GM23248 (cell line): ENCODE results near the gene OR10V1. TPM values are rescaled to one million over a fixed set of nuclear protein-coding genes. Genes with fewer than 3 reads are reported as not detected.

Source experiments
- DNase-seq: peaks from one replicate; pipeline ENCODE4 v3.0.0-alpha.2; 2015
- H2AFZ ChIP-seq: fragments of 200-600 bp; sonication (generic); 2 replicates; pipeline ENCODE4 v1.6.1; 2016; ENCODE audit warnings: antibody characterized with exemption
- H3F3A ChIP-seq: fragments of 200-600 bp; sonication (generic); 2 replicates; pipeline ENCODE4 v1.6.1; 2016; ENCODE audit warnings: mild to moderate bottlenecking, antibody characterized with exemption, mixed run types; ENCODE audit not compliant: insufficient read depth
- H3K27ac ChIP-seq: fragments of 200-600 bp; sonication (generic); 2 replicates; pipeline ENCODE4 v1.5.1; 2016; ENCODE audit warnings: mild to moderate bottlenecking
- H3K27me3 ChIP-seq: fragments of 200-600 bp; sonication (generic); replicated peaks from 2 replicates; pipeline ENCODE4 v1.6.1; 2016; ENCODE audit warnings: mild to moderate bottlenecking; ENCODE audit not compliant: insufficient read depth
- H3K36me3 ChIP-seq: fragments of 200-600 bp; sonication (generic); 2 replicates; pipeline ENCODE4 v1.6.1; 2016; ENCODE audit warnings: low read depth, mild to moderate bottlenecking
- H3K4me1 ChIP-seq: fragments of 200-600 bp; sonication (generic); 2 replicates; pipeline ENCODE4 v1.6.1; 2016; ENCODE audit warnings: mild to moderate bottlenecking; ENCODE audit not compliant: insufficient read depth
- H3K4me2 ChIP-seq: fragments of 200-600 bp; sonication (generic); one replicate; pipeline ENCODE4 v1.6.1; 2016; ENCODE audit warnings: mild to moderate bottlenecking; ENCODE audit not compliant: unreplicated experiment
- H3K4me3 ChIP-seq: fragments of 200-600 bp; sonication (generic); 2 replicates; pipeline ENCODE4 v1.5.1; 2016; ENCODE audit warnings: mild to moderate bottlenecking
- H3K79me2 ChIP-seq: fragments of 200-600 bp; sonication (generic); 2 replicates; pipeline ENCODE4 v1.6.1; 2016; ENCODE audit warnings: mild to moderate bottlenecking; ENCODE audit not compliant: insufficient read depth
- H3K9ac ChIP-seq: fragments of 200-600 bp; sonication (generic); 2 replicates; pipeline ENCODE4 v1.6.1; 2016; ENCODE audit warnings: mild to moderate bottlenecking
- H3K9me2 ChIP-seq: fragments of 200-600 bp; sonication (generic); 2 replicates; pipeline ENCODE4 v1.6.1; 2016; ENCODE audit warnings: mixed run types, mild to moderate bottlenecking, moderate library complexity; ENCODE audit not compliant: insufficient read depth
- H3K9me3 ChIP-seq: fragments of 200-600 bp; sonication (generic); one replicate; pipeline ENCODE4 v1.6.1; 2017; ENCODE audit warnings: low read depth
- H4K20me1 ChIP-seq: fragments of 200-600 bp; sonication (generic); 2 replicates; pipeline ENCODE4 v1.6.0; 2016; ENCODE audit not compliant: insufficient read depth
- EZH2 ChIP-seq: fragments of 200-600 bp; sonication (generic); IDR thresholded peaks from 2 replicates; pipeline ENCODE4 v1.6.1; 2018; ENCODE audit warnings: antibody characterized with exemption, mild to moderate bottlenecking; ENCODE audit not compliant: insufficient read depth, poor library complexity, severe bottlenecking
- EZH2phosphoT487 ChIP-seq: fragments of 200-600 bp; sonication (generic); IDR thresholded peaks from 2 replicates; pipeline ENCODE4 v1.6.1; 2018; ENCODE audit warnings: antibody characterized with exemption, moderate library complexity, mild to moderate bottlenecking, low read depth; ENCODE audit not compliant: insufficient read depth
- WGBS, 2 experiments: methylation state at CpG; one replicate each; pipeline ENCODE4 v1.1.6; 2015 to 2017; ENCODE audit warnings: low lambda C conversion rate in 2 of 2, low coverage in 1 of 2; ENCODE audit errors: missing lambda C conversion rate in 2 of 2; 5-methylcytosine and 5-hydroxymethylcytosine counted together
- in situ Hi-C: fragments of 300-500 bp; cut with MboI; formaldehyde crosslinking; loops from 2 replicates; pipeline ENCODE4 v1.15.0; 2020
- polyA plus RNA-seq: library from polyadenylated mRNA; unstranded; fragments of >200 nt; fragmentation: Nextera tagmentation; extraction: Ambion mirVana; gene quantifications from 2 replicates; pipeline ENCODE4 v1.2.1, GENCODE V29; 2016
- total RNA-seq: library from RNA; depleted of rRNA; stranded (reverse); fragments of >200 nt; shearing (Covaris generic); gene quantifications from 2 replicates; pipeline ENCODE4 v1.2.3, GENCODE V29; 2014; rRNA removed

Gene OR10V1
- total RNA-seq (not detected in 2 replicates), polyA plus RNA-seq (not detected in 2 replicates)

- H3K27me3 ChIP-seq, result no peaks in the 10 kb centered on the region; the same call in 1 of the 2 replicates
- H3K9ac ChIP-seq, result no peak within 1 kb of the TSS
- H3K79me2 ChIP-seq, result no peaks in the 10 kb centered on the region
- WGBS, 2 experiments, result 69 to 78% methylated on average over 2 of the region's 2 CpGs
- H3K4me2 ChIP-seq, result no peak within 1 kb of the TSS
- 0 out of 2 replicates have a peak, but pooled peaks cover 1% of the 10 kb centered on the region for H3F3A ChIP-seq
- H2AFZ ChIP-seq, result no peak within 1 kb of the TSS
- H4K20me1 ChIP-seq, result no peaks in the 10 kb centered on the region
- H3K27ac ChIP-seq, result no peak within 1 kb of the TSS
- H3K9me2 ChIP-seq, result no peaks in the 10 kb centered on the region
- peaks cover 9% of the 10 kb centered on the region for H3K4me1 ChIP-seq
- no peak within 1 kb of the TSS for H3K4me3 ChIP-seq
- in situ Hi-C loops, result no loop called here
- no peaks in the 10 kb centered on the region for H3K36me3 ChIP-seq
- no peak for TF ChIP-seq EZH2
- no peak for TF ChIP-seq EZH2phosphoT487
- H3K9me3 ChIP-seq, result no peaks in the 10 kb centered on the region
- no peak for DNase-seq
These were observed at the start of gene OR10V1 for GRCh38 chr11:59713745-59714144. Gene OR10V1, minus strand, starts transcription at chr11:59713845. Its CDS starts 0 bp downstream, at chr11:59713845.

- no peaks in the 10 kb centered on the region for H3K27me3 ChIP-seq
- peaks cover 7% of the 10 kb centered on the region; the same call in 1 of the 2 replicates for H3K4me1 ChIP-seq
- no peaks in the 10 kb centered on the region for H3F3A ChIP-seq
- DNase-seq, result no peak
- no peaks in the 10 kb centered on the region for H3K9me2 ChIP-seq
- H3K9ac ChIP-seq, result no peak overlapping the region
- TF ChIP-seq EZH2 (no peak), EZH2phosphoT487 (no peak)
- no peaks in the 10 kb centered on the region for H3K36me3 ChIP-seq
- H3K9me3 ChIP-seq, result no peaks in the 10 kb centered on the region
- 58 to 60% methylated on average over 6 of the region's 6 CpGs for WGBS, 2 experiments
- in situ Hi-C loops, result no loop called here
- no peak overlapping the region for H3K4me3 ChIP-seq
- H3K27ac ChIP-seq, result no peak overlapping the region
- no peak overlapping the region for H2AFZ ChIP-seq
- H4K20me1 ChIP-seq, result no peaks in the 10 kb centered on the region
- H3K4me2 ChIP-seq, result no peak overlapping the region
- H3K79me2 ChIP-seq, result peaks cover 90% of the 10 kb centered on the region
These were observed 48.3 kb upstream of the OR10V1 start for GRCh38 chr11:59761993-59762392.

GRCh38 chr11:59760771-59761170 lies 47.1 kb upstream of the OR10V1 start:
- Histone ChIP-seq H3K9me2 (no peaks in the 10 kb centered on the region), H3K9me3 (no peaks in the 10 kb centered on the region), H3K4me1 (peaks cover 18% of the 10 kb centered on the region; the same call in 1 of the 2 replicates), H3K4me2 (no peak overlapping the region), H3K36me3 (no peaks in the 10 kb centered on the region), H3K4me3 (no peak overlapping the region), H3K79me2 (peaks cover 79% of the 10 kb centered on the region), H4K20me1 (no peaks in the 10 kb centered on the region), H3K27ac (no peak overlapping the region), H3K9ac (no peak overlapping the region), H3K27me3 (no peaks in the 10 kb centered on the region), H3F3A (peaks cover 11% of the 10 kb centered on the region; the same call in 1 of the 2 replicates), H2AFZ (no peak overlapping the region)
- in situ Hi-C loops, result no loop called here
- 95 to 96% methylated on average over 4 of the region's 4 CpGs for WGBS, 2 experiments
- DNase-seq, result no peak
- TF ChIP-seq EZH2phosphoT487, result no peak
- no peak for TF ChIP-seq EZH2

GRCh38 chr11:59759900-59760299 lies 46.3 kb upstream of the OR10V1 start:
- Histone ChIP-seq H3K27ac (no peak overlapping the region), H3K9ac (no peak overlapping the region), H3K4me1 (peaks cover 18% of the 10 kb centered on the region; the same call in 1 of the 2 replicates), H3K36me3 (no peaks in the 10 kb centered on the region), H3K9me2 (no peaks in the 10 kb centered on the region), H3K4me2 (no peak overlapping the region), H4K20me1 (no peaks in the 10 kb centered on the region), H3K79me2 (peaks cover 70% of the 10 kb centered on the region), H3F3A (peaks cover 11% of the 10 kb centered on the region; the same call in 1 of the 2 replicates), H2AFZ (no peak overlapping the region), H3K27me3 (no peaks in the 10 kb centered on the region), H3K4me3 (no peak overlapping the region), H3K9me3 (no peaks in the 10 kb centered on the region)
- no peak for DNase-seq
- 58 to 64% methylated on average over 4 of the region's 4 CpGs for WGBS, 2 experiments
- in situ Hi-C loops, result loop anchor here (10.0 kb wide), 1 partner anchor 45 kb away; no protein-coding TSS in a partner anchor
- TF ChIP-seq EZH2phosphoT487 (no peak), EZH2 (no peak)
